ENCODE results near the gene SLC35E3. TPM values are rescaled to one million over a fixed set of nuclear protein-coding genes. Genes with fewer than 3 reads are reported as not detected.
"Not testable (repeated sequence)": the region's sequence is repeated elsewhere in the genome, so short reads cannot be mapped to it uniquely, and the experiment has no call there.

Gene SLC35E3
- polyA plus RNA-seq, 3 donors from 2014 or later = 5.2 to 13.5 (median 12.9) TPM

DNA sequence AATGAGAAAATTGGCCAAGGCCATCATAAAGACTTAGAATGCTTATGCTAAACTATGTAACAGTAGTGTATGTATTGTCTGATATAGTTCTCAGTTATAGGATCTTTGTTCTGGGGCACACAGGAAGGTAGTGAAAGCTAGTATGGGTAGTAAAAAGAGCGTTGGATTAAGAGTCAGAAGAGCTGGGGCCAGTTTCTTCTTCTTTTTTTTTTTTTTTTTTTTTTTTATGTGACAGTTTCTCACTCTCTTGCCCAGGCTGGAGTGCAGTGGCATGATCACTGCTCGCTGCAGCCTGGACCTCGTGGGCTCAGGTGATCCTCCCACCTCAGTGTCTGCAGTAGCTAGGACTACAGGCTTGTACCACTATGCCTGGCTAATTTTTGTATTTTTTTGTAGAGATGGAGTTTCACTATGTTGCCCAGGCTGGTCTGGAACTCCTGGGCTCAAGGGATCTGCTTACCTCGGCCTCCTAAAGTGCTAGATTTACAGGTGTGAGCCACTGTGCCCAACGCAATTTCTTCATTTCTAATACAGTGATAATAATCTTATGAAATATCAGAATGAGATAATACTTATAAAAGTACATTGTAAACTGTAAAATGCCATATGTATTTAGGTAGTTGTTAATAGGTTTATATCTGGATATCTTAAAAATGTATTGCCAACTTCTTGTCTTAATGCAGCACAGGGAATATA lies 69.4 kb downstream of the SLC35E3 start:
- no peak for DNase-seq
- Mint-ChIP-seq H3K4me3 (peak overlapping the region in 1 of 5 donors; percentile 26), H3K9me3 (no peaks in the 10 kb centered on the region), H3K36me3 (peaks cover 7 to 23% (median 18%) of the 10 kb centered on the region in 3 donors), H3K4me1 (peaks cover 28 to 73% of the 10 kb centered on the region in 2 donors), H3K27me3 (ENCODE audit: low read depth in 3 of 3) (no peaks in the 10 kb centered on the region), H3K27ac (peak overlapping the region; percentile 4 to 83 (median 26))

DNA sequence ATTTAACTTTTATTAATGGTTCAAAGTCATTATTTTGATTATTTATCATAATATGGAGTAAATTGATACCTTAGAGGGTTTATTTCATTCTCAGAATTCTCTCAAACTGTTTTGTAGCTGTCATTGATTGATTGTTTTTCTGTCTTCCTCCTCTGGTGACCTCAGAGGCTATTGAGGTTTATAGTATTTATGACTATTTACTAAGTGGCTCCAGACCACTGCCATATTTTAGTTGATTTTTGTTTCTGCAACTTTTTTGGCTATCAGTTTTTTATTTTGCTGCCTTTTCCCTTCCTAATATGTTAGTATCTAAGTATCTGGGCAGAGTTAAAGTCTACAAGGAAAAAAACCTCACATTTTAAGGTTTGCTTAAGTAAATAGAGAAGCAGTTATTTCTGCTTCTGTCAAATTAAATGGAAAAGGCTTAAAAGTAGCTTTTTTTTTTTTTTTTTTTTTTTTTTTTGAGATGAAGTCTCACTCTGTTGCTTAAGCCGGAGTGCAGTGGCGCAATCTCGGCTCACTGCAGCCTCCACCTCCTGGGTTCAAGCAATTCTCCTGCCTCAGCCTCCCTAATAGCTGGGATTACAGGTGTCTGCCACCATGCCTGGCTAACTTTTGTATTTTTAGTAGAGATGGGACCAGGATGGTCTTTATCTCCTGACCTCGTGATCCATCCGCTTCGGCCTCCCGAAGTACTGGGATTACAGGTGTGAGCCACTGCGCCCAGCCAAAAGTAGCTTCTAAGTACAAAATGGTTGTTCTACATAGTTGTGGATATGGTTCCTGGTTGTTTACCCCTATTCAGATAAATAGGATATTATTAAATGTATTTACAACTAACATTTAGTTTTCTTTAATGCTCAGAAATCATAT lies 70.2 kb downstream of the SLC35E3 start:
- H3K9me3 Mint-ChIP-seq = no peaks in the 10 kb centered on the region
- H3K27ac Mint-ChIP-seq = peak overlapping the region in 2 of 6 donors; percentile 31 to 54
- H3K27me3 Mint-ChIP-seq (ENCODE audit: low read depth in 3 of 3) = no peaks in the 10 kb centered on the region
- H3K4me3 Mint-ChIP-seq = no peak overlapping the region
- peaks cover 23 to 72% of the 10 kb centered on the region in 2 donors for H3K4me1 Mint-ChIP-seq
- peaks cover 1 to 22% (median 19%) of the 10 kb centered on the region in 3 donors for H3K36me3 Mint-ChIP-seq
- no peak for DNase-seq

DNA sequence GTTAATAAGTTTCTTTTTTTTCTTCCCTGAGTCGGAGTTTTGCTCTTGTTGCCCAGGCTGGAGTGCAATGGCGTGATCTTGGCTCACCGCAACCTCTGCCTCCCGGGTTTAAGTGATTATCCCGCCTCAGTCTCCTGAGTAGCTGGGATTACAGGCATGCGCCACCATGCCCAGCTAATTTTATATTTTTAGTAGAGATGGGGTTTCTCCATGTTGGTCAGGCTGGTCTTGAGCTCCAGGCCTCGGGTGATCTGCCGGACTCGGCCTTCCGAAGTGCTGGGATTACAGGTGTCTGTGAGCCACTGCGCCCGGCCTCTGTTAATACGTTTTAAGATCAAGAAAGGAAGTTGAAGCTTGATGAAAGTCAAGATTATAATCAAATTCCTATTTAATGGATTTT lies 73.5 kb downstream of the SLC35E3 start:
- Mint-ChIP-seq H3K36me3 (peaks cover 7 to 34% (median 23%) of the 10 kb centered on the region in 3 donors), H3K4me1 (peaks cover 14 to 70% of the 10 kb centered on the region in 2 donors)
- not testable (repeated sequence) for DNase-seq; H3K9me3 Mint-ChIP-seq; H3K27me3 Mint-ChIP-seq (ENCODE audit: low read depth in 3 of 3); H3K4me3 Mint-ChIP-seq; H3K27ac Mint-ChIP-seq

DNA sequence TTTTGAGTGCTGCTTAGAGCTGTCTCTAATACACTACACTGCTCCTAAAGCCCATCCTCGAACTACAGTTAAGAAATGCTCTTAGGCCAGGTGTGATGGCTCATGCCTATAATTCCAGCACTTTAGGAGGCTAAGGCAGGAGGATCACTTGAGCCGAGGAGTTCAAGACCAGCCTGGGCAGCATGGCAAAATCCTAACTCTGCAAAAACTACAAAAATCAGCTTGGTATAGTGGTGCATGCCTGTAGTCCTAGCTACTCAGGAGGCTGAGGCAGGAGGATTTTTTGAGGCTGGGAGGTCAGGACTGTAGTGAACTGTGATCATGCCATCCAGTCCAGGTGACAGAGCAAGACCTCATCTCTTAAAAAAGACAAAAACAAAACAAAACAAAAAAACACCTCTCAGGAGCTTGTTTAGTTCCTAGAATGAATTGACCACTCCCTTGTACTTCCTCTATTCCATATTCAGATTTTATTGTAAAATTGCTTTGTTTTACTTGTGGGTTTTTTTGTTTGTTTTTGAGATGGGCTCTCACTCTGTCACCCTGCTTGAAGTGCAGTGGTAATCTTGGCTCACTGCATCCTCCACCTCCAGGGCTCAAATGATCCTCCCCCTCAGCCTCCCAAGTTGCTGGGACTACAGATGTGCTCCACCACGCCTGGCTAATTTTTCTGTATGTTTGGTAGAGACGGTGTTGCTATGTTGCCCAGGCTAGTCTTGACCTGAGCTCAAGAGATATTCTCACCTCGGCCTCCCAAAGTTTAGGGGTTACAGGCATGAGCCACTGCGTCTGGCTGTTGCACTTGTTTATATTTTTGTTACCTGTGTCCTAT lies 75.6 kb downstream of the SLC35E3 start:
- Mint-ChIP-seq H3K36me3 (peaks cover 13 to 40% (median 21%) of the 10 kb centered on the region in 3 donors), H3K9me3 (no peaks in the 10 kb centered on the region), H3K4me3 (no peak overlapping the region), H3K27ac (peak overlapping the region in 4 of 6 donors; percentile 34 to 74 (median 63)), H3K27me3 (ENCODE audit: low read depth in 3 of 3) (peaks cover 0 to 2% (median 2%) of the 10 kb centered on the region in 3 donors), H3K4me1 (peaks cover 5 to 51% of the 10 kb centered on the region in 2 donors)
- DNase-seq = no peak

DNA sequence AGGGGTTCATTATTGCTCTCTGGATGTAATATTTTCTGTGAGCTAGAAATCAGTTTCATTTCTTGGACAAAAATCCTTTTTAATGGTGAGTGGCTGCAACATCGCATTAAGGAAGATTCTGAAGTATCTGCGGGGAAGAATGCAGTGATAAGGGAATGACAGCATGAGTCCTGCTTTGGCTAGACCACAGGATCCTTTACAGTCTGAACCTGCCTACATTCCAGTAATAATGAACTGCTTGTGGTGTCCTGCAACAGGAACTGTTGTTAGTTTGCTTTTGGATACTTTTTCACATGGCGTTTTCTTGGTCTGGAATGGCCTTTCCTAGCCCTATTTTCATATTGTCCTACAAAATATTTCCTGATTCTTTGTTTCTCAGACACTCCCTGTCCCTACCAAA lies 77.7 kb downstream of the SLC35E3 start:
- Mint-ChIP-seq H3K4me3 (no peak overlapping the region), H3K4me1 (peaks cover 5 to 46% of the 10 kb centered on the region in 2 donors), H3K27ac (peak overlapping the region in 5 of 6 donors; percentile 4 to 28 (median 15)), H3K27me3 (ENCODE audit: low read depth in 3 of 3) (peaks cover 0 to 2% (median 2%) of the 10 kb centered on the region in 3 donors), H3K36me3 (peaks cover 13 to 41% (median 26%) of the 10 kb centered on the region in 3 donors), H3K9me3 (no peaks in the 10 kb centered on the region)
- DNase-seq = no peak

DNA sequence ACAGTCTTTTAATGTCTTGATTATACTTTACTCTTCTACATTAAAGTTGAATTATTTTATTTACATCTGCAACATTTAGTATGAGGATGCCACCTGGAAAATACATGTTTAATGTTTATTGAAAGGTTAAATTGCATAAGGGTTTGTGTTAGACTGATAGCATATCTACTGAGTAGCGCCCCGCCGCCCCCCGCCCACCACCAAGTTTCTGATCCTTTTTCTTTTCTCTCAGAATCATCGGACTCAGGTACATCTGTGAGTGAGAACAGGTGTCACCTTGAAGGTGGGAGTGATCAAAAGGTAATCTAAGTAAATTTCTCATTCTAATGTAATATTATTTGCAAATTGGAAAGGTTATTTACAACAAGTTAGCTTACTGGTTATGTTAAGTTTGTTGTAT lies 78.2 kb downstream of the SLC35E3 start:
- no peak for DNase-seq
- Mint-ChIP-seq H3K4me3 (no peak overlapping the region), H3K36me3 (peaks cover 13 to 38% (median 24%) of the 10 kb centered on the region in 3 donors), H3K9me3 (no peaks in the 10 kb centered on the region), H3K27me3 (ENCODE audit: low read depth in 3 of 3) (peaks cover 0 to 2% (median 2%) of the 10 kb centered on the region in 3 donors), H3K4me1 (peaks cover 5 to 42% of the 10 kb centered on the region in 2 donors), H3K27ac (peak overlapping the region in 2 of 6 donors; percentile 6 to 28)

DNA sequence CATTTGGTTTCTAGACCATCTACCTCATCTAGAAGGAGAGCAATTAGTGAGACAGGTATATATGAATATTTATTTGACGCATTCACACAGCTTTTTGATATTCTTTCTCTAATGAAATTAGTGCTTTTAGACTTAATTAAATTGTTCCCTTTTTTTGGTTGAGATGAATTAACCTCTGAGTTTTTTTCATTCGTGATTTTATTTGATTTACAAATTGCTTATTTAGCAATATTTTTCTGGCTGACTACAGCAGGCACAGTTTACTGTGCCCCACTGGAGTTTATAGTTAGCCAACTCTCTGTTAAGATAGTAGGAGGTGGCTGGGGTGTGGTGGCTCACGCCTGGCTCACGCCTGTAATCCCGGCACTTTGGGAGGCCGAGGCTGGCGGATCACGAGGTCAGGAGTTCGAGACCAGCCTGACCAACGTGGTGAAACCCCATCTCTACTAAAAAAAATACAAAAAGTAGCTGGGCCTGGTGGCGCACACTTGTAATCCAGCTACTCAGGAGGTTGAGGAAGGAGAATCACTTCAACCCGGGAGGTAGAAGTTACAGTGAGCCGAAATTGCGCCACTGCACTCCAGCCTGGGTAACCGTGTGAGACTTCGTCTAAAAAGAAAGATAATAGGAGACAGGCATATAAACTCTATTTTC lies 78.7 kb downstream of the SLC35E3 start:
- no peaks in the 10 kb centered on the region for H3K9me3 Mint-ChIP-seq
- DNase-seq = no peak
- peaks cover 4 to 37% of the 10 kb centered on the region in 2 donors for H3K4me1 Mint-ChIP-seq
- peaks cover 0 to 2% (median 2%) of the 10 kb centered on the region in 3 donors for H3K27me3 Mint-ChIP-seq (ENCODE audit: low read depth in 3 of 3)
- H3K4me3 Mint-ChIP-seq = no peak overlapping the region
- H3K36me3 Mint-ChIP-seq = peaks cover 13 to 35% (median 22%) of the 10 kb centered on the region in 3 donors
- no peak overlapping the region for H3K27ac Mint-ChIP-seq

DNA sequence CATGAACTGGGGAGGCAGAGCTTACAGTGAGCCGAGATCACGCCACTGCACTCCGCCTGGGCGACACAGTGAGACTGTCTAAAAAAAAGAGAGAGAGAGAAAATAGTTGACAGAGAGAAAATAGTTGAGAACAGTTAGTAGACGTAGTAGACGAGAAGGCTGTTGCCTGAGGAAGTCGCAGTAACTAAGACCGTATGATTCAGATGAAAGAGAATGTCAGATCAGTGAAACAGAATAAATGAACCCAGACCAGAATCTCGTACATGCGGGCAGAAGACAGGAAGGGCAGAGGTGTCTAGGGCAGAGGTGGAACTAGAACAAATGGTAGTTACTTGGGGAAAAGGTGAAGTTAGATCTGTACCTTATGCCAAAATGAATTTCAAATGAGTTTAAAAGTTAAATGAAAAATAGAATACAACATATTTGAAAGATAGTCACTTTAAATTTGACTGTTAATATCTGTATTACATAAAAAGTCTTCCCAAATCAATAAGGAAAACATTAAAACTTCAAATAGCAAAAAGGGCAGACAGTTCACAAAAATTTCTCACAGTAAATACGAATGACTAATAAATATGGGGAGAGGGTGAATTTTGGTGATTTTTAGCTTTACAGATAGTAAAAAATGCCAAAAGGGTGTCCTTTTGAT lies 79.7 kb downstream of the SLC35E3 start:
- Mint-ChIP-seq H3K4me3 (no peak overlapping the region), H3K27ac (peak overlapping the region in 3 of 6 donors; percentile 44 to 88 (median 75)), H3K27me3 (ENCODE audit: low read depth in 3 of 3) (peaks cover 0 to 2% (median 2%) of the 10 kb centered on the region in 3 donors), H3K9me3 (no peaks in the 10 kb centered on the region), H3K4me1 (peaks cover 9 to 35% of the 10 kb centered on the region in 2 donors), H3K36me3 (peaks cover 19 to 40% (median 26%) of the 10 kb centered on the region in 3 donors)
- DNase-seq = no peak

DNA sequence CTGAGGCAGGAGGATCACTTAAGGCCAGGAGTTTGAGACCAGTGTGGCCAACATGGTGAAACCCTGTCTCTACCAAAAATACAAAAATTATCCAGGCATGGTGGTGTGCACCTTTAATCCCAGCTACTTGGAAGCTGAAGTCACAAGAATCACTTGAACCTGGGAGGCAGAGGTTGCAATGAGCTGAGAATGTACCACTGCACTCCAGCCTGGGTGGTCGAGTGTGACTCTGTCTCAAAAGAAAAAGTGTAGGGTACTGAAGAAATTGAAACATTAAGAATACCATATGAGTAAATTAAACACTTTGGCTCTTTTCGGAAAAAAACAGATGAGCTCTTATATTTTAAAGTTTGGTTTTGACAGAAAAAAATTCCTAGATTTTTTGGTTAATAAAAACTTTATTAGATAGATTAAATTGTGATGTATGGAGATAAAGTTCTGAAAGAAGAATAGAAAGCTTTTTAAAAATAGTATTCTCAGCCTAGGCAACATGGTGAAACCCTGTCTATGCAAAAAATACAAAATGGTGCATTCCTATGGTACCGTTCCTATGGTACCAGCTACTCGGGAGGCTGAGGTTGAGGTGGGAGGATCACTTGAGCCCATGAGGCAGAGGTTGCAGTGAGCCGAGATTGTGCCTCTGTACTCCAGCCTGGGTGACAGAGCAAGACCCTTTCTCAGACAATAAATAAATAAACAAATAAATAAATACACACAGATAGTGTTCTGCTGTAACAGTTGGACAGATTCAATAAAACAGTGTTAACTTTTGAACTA lies 82.1 kb downstream of the SLC35E3 start:
- Mint-ChIP-seq H3K27ac (no peak overlapping the region), H3K27me3 (ENCODE audit: low read depth in 3 of 3) (peaks cover 0 to 2% (median 2%) of the 10 kb centered on the region in 3 donors), H3K4me1 (peaks cover 6 to 23% of the 10 kb centered on the region in 2 donors), H3K4me3 (no peak overlapping the region), H3K36me3 (peaks cover 23 to 41% (median 29%) of the 10 kb centered on the region in 3 donors), H3K9me3 (no peaks in the 10 kb centered on the region)
- no peak for DNase-seq

DNA sequence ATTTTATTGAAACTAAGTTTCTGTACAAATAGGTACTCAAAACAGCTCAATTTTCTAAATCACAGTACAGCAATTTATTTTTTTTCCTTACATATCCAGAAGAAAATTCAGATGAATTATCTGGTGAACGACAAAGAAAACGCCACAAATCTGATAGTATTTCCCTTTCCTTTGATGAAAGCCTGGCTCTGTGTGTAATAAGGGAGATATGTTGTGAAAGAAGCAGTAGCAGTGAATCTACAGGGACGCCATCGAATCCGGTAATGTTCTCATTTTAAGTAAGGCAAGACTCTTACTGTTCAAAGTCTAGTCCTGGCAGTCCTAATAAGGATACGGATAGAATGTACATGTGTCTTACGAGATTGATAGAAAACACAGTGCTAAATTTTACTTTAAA lies 82.7 kb downstream of the SLC35E3 start:
- Mint-ChIP-seq H3K36me3 (peaks cover 24 to 40% (median 30%) of the 10 kb centered on the region in 3 donors), H3K4me3 (no peak overlapping the region), H3K27ac (peak overlapping the region in 1 of 6 donors; percentile 50), H3K9me3 (no peaks in the 10 kb centered on the region), H3K27me3 (ENCODE audit: low read depth in 3 of 3) (peaks cover 0 to 2% (median 2%) of the 10 kb centered on the region in 3 donors), H3K4me1 (peaks cover 5 to 17% of the 10 kb centered on the region in 2 donors)
- DNase-seq = no peak

All from immature natural killer cell (primary cell).